A204.1 (cell line): ENCODE measurements around the gene ACSS1.

Experiments used
- FAIRE-seq: peaks from 2 replicates; lab custom pipeline; 2012; peaks lifted over from hg19 to GRCh38; lab: Jason Lieb, UNC

The ACSS1 gene

GRCh38 chr20:25046181-25046641 is 11.7 kb downstream of the ACSS1 start:
- no peak for FAIRE-seq

- no peak for FAIRE-seq
Measured at GRCh38 chr20:25045343-25045712, 12.6 kb downstream of the ACSS1 start.

GRCh38 chr20:25044660-25045342 is 13.1 kb downstream of the ACSS1 start:
- no peak for FAIRE-seq

GRCh38 chr20:25044261-25044560 is 13.7 kb downstream of the ACSS1 start:
- no peak for FAIRE-seq

- FAIRE-seq: no peak
Measured at GRCh38 chr20:25043499-25044260, 14.3 kb downstream of the ACSS1 start.

GRCh38 chr20:25042531-25043498 is 15.1 kb downstream of the ACSS1 start:
- no peak for FAIRE-seq

- no peak for FAIRE-seq
Measured at GRCh38 chr20:25041813-25042530, 16.0 kb downstream of the ACSS1 start.

- no peak for FAIRE-seq
Measured at GRCh38 chr20:25040438-25040831, 17.5 kb downstream of the ACSS1 start.

GRCh38 chr20:25039697-25040437 is 18.1 kb downstream of the ACSS1 start:
- no peak for FAIRE-seq

- FAIRE-seq: no peak
Measured at GRCh38 chr20:25038591-25039015, 19.3 kb downstream of the ACSS1 start.

- FAIRE-seq: no peak
Measured at GRCh38 chr20:25038103-25038410, 19.9 kb downstream of the ACSS1 start.

GRCh38 chr20:25037288-25038102 is 20.4 kb downstream of the ACSS1 start:
- no peak for FAIRE-seq

GRCh38 chr20:25036331-25036936 is 21.5 kb downstream of the ACSS1 start:
- FAIRE-seq: no peak

- no peak for FAIRE-seq
Measured at GRCh38 chr20:25035921-25036320, 22.0 kb downstream of the ACSS1 start.

- FAIRE-seq: peak; percentile 93
Measured at GRCh38 chr20:25033924-25034300, 24.0 kb downstream of the ACSS1 start.

GRCh38 chr20:25033265-25033923 is 24.5 kb downstream of the ACSS1 start:
- peak; percentile 19 for FAIRE-seq

- peak; percentile 97 for FAIRE-seq
Measured at GRCh38 chr20:25032478-25033264, 25.3 kb downstream of the ACSS1 start.

- no peak for FAIRE-seq
Measured at GRCh38 chr20:25032065-25032477, 25.9 kb downstream of the ACSS1 start.

- FAIRE-seq: no peak
Measured at GRCh38 chr20:25031241-25031640, 26.7 kb downstream of the ACSS1 start.
